IPS-20b (cell line): ENCODE data around the gene HEPH.

Experiments
- H3K27ac ChIP-seq: one replicate; pipeline ENCODE4 v1.5.1; 2013; ENCODE audit warnings: low read length
- H3K27me3 ChIP-seq: 2 replicates; pipeline ENCODE4 v1.6.1; 2013; ENCODE audit warnings: mild to moderate bottlenecking, low read length, inconsistent platforms; ENCODE audit not compliant: insufficient read depth
- H3K36me3 ChIP-seq: 2 replicates; pipeline ENCODE4 v1.6.1; 2013; ENCODE audit warnings: low read depth, mild to moderate bottlenecking, inconsistent platforms, low read length, moderate library complexity; ENCODE audit not compliant: insufficient read depth
- H3K4me1 ChIP-seq: 2 replicates; pipeline ENCODE4 v1.6.1; 2013; ENCODE audit warnings: mild to moderate bottlenecking, control low read depth, inconsistent platforms, low read length, moderate library complexity; ENCODE audit not compliant: insufficient read depth
- H3K4me3 ChIP-seq: 2 replicates; pipeline ENCODE4 v1.5.1; 2013; ENCODE audit warnings: mild to moderate bottlenecking, low read length, inconsistent platforms
- H3K9ac ChIP-seq: 2 replicates; pipeline ENCODE4 v1.6.1; 2013; ENCODE audit warnings: low read depth, mild to moderate bottlenecking, inconsistent platforms, low read length, moderate library complexity
- H3K9me3 ChIP-seq: 2 replicates; pipeline ENCODE4 v1.6.1; 2013; ENCODE audit warnings: mild to moderate bottlenecking, low read depth, low read length, inconsistent platforms; ENCODE audit not compliant: insufficient read depth

The HEPH gene

GRCh38 chrX:66164470-66164869, 423 bp downstream of the HEPH start:
- no peaks in the 10 kb centered on the region for H3K27me3 ChIP-seq
- peak overlapping the region; percentile 95 for H3K4me3 ChIP-seq
- H3K9me3 ChIP-seq: no peaks in the 10 kb centered on the region
- H3K9ac ChIP-seq: peak overlapping the region; percentile 95
- H3K4me1 ChIP-seq: no peaks in the 10 kb centered on the region
- peaks cover 10% of the 10 kb centered on the region; the same call in 1 of the 2 replicates for H3K36me3 ChIP-seq
- peak overlapping the region; percentile 84 for H3K27ac ChIP-seq

- H3K4me1 ChIP-seq: no peaks in the 10 kb centered on the region
- H3K9ac ChIP-seq: peak overlapping the region; percentile 95
- H3K27me3 ChIP-seq: no peaks in the 10 kb centered on the region
- no peaks in the 10 kb centered on the region for H3K9me3 ChIP-seq
- H3K36me3 ChIP-seq: peaks cover 10% of the 10 kb centered on the region; the same call in 1 of the 2 replicates
- H3K27ac ChIP-seq: peak overlapping the region; percentile 84
- H3K4me3 ChIP-seq: peak overlapping the region; percentile 95
Measured at GRCh38 chrX:66164931-66165330, 884 bp downstream of the HEPH start.

DNA sequence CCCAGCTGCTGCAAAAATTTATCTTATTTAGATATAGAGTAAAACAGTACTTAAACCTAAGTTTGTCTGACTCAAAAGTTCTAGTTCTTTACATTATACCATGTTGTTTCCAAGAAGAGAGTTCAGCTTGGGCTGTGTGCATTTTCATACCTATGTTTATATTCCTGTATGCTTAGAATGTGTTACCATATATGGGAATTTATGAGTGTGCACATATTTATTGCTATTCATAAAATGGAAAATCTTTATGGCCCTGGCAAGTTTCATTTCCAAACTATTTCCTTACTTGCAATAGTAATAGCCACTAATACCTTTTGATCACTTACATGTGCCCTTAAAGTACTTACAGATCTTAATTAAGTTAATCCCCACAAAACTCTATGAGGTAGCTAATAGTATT, 2.6 kb downstream of the HEPH start:
- no peak overlapping the region for H3K27ac ChIP-seq
- no peak overlapping the region for H3K4me3 ChIP-seq
- peaks cover 13% of the 10 kb centered on the region; the same call in 1 of the 2 replicates for H3K36me3 ChIP-seq
- H3K9me3 ChIP-seq: no peaks in the 10 kb centered on the region
- no peak overlapping the region for H3K9ac ChIP-seq
- no peaks in the 10 kb centered on the region for H3K4me1 ChIP-seq
- H3K27me3 ChIP-seq: no peaks in the 10 kb centered on the region

DNA sequence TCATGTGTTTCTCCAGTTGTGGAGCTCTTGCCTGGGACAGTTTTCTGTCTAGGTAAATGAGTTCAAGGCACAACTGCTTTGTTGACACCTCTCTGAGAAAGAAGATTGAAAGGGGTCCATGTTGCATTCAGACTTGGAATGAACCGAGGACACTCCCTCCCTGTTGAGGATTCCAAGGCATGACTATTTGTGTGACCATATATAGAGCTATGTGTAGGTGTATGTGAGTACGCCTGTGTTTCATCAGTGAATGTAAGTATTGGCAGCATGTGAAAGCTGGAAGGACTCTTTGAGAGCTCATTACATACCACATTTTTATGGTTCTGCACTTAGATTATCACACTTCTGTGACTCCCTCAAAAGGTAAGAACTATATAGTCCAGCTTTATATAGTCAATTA, 3.4 kb downstream of the HEPH start:
- no peaks in the 10 kb centered on the region for H3K4me1 ChIP-seq
- H3K36me3 ChIP-seq: peaks cover 20% of the 10 kb centered on the region; the same call in 1 of the 2 replicates
- no peaks in the 10 kb centered on the region for H3K9me3 ChIP-seq
- no peak overlapping the region for H3K4me3 ChIP-seq
- no peaks in the 10 kb centered on the region for H3K27me3 ChIP-seq
- no peak overlapping the region for H3K27ac ChIP-seq
- no peak overlapping the region for H3K9ac ChIP-seq

DNA sequence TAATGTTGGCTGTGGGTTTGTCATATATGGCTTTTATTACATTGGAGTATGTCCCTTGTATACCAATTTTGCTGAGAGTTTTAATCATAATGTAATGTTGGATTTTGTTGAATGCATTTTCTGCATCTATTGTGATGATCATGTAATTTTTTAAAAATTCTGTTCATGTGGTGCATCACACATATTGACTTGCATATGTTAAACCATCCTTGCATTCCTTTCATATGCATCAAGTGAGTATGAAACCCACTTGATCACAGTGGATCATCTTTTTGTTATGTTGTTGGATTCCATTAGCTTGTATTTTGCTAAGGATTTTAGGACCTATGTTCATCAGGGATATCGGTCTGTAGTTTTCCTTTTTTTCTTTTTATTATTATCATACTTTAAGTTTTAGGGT, 12.1 kb downstream of the HEPH start:
- Histone ChIP-seq H3K27ac (no peak overlapping the region), H3K27me3 (no peaks in the 10 kb centered on the region), H3K4me3 (no peak overlapping the region), H3K36me3 (peaks cover 60% of the 10 kb centered on the region), H3K9me3 (peaks cover 6% of the 10 kb centered on the region; the same call in 1 of the 2 replicates), H3K9ac (no peak overlapping the region), H3K4me1 (no peaks in the 10 kb centered on the region)

GRCh38 chrX:66191563-66191962, 27.5 kb downstream of the HEPH start:
- Histone ChIP-seq H3K9me3 (no peaks in the 10 kb centered on the region), H3K4me3 (no peak overlapping the region), H3K4me1 (no peaks in the 10 kb centered on the region), H3K27me3 (no peaks in the 10 kb centered on the region), H3K27ac (no peak overlapping the region), H3K9ac (no peak overlapping the region), H3K36me3 (peaks cover 85% of the 10 kb centered on the region)

DNA sequence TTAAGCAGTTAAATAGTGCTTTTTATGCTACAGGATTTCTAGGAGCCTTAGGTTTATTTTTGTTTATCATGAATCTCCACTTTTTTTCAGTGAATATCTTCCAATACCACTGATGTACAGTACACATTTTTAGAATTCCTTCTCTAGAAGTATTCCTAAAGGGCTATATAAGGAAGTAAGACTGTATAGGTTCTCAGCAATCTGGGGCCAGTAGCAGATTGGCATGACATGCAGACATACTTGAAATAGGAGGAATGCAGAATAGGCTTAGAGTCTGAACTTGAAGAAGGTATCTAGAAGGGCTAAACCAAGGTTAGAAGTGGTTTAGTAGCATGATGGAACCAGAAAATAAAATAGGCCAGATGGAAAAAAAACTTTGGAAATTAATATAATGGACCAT, 29.8 kb downstream of the HEPH start:
- H3K9ac ChIP-seq: no peak overlapping the region
- H3K27ac ChIP-seq: no peak overlapping the region
- H3K4me1 ChIP-seq: no peaks in the 10 kb centered on the region
- peaks cover 87% of the 10 kb centered on the region for H3K36me3 ChIP-seq
- H3K9me3 ChIP-seq: no peaks in the 10 kb centered on the region
- no peak overlapping the region for H3K4me3 ChIP-seq
- no peaks in the 10 kb centered on the region for H3K27me3 ChIP-seq

GRCh38 chrX:66200050-66200664, 36.1 kb downstream of the HEPH start:
- H3K9me3 ChIP-seq: no peaks in the 10 kb centered on the region
- no peak overlapping the region for H3K4me3 ChIP-seq
- H3K27ac ChIP-seq: no peak overlapping the region
- no peaks in the 10 kb centered on the region for H3K4me1 ChIP-seq
- H3K36me3 ChIP-seq: peaks cover 40% of the 10 kb centered on the region; the same call in 1 of the 2 replicates
- no peak overlapping the region for H3K9ac ChIP-seq
- no peaks in the 10 kb centered on the region for H3K27me3 ChIP-seq

DNA sequence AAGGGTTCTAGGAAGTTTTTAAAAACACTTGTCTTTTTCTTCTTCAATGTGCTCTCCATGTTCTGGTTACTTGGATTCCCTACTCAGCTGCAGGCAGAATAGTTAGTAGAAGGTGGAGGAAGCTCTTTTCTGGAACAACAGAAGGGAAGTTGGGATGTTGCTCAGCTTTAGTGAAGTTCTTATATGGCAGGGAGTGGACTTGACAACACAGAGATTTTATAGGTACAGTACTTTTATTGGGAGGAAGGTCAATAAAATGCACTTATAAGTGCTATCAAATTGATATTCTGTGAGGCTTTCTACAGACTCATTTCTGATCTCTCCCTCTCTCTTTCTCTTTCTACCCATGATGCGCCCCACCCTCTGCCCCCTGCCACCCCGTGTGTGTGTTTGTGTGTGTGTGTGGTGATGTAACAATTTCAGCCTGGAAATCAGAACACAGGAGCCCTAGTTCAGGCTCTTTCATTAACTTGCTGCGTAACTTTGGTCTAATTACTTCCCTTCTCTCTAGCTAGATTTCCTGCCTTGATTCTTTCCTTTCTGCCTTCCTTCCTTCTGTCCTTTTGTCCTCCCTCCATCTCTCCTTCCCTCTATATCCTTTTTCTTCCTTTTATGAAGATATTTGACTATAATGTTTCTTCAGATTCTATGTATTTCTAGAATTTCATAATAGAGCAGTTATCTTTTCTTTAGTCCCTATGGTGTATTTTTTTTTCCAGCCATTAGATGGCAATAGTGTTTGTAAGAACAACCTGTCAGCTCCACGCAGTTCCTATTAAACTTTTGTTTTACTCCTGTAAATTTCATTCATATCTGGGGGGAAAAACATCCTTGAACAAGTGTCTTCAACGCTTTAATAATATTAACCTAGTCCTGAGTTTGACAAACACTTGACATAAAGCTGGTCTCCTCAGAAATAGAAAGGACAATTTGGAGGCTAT, 37.1 kb downstream of the HEPH start:
- Histone ChIP-seq H3K36me3 (peaks cover 37% of the 10 kb centered on the region; the same call in 1 of the 2 replicates), H3K4me1 (no peaks in the 10 kb centered on the region), H3K4me3 (no peak overlapping the region), H3K27me3 (no peaks in the 10 kb centered on the region), H3K27ac (no peak overlapping the region), H3K9ac (no peak overlapping the region), H3K9me3 (no peaks in the 10 kb centered on the region)

GRCh38 chrX:66203114-66203513, 39.1 kb downstream of the HEPH start:
- Histone ChIP-seq H3K27ac (no peak overlapping the region), H3K27me3 (no peaks in the 10 kb centered on the region), H3K4me3 (no peak overlapping the region), H3K36me3 (peaks cover 33% of the 10 kb centered on the region), H3K9me3 (no peaks in the 10 kb centered on the region), H3K9ac (no peak overlapping the region), H3K4me1 (no peaks in the 10 kb centered on the region)

DNA sequence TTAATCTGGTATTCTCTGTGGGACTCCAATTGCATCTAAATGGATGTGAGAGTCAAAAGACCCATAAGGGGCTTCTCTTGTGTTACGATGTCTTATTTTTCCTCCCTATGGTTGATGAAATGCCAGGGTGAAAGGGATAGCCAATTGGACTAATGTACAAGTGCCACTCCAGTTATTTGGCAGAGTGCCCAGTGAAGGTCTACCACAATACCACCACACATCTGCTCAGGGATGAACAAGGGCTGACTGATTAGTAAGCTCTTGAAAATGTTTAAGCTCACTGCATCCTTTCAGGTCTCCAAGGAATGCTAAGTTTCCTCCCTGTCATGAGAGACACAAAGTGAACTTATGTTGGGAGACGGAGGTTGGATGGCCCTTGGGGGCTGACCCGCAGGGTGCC, 57.8 kb downstream of the HEPH start:
- no peak overlapping the region for H3K9ac ChIP-seq
- no peak overlapping the region for H3K27ac ChIP-seq
- H3K36me3 ChIP-seq: no peaks in the 10 kb centered on the region
- no peaks in the 10 kb centered on the region for H3K27me3 ChIP-seq
- no peaks in the 10 kb centered on the region for H3K9me3 ChIP-seq
- no peak overlapping the region for H3K4me3 ChIP-seq
- no peaks in the 10 kb centered on the region for H3K4me1 ChIP-seq

DNA sequence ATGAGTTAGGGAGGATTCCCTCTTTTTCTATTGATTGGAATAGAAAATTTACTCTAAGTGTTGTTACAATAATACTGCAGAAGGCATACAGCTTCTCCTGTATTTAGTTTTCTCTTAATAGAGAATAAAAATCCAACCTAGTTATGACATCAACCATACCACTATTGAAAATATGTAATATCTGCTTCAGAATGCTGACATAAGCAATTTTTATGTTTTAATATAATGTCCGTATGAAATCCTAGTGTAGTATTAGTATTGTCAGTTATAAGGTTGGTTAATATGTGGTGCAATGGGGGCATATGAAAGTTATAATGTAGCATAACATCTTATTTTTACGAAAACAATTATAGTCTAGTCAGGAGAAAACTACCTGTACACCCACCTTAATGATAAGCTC, 68.2 kb downstream of the HEPH start:
- no peak overlapping the region for H3K4me3 ChIP-seq
- H3K9ac ChIP-seq: no peak overlapping the region
- H3K27ac ChIP-seq: no peak overlapping the region
- no peaks in the 10 kb centered on the region for H3K4me1 ChIP-seq
- peaks cover 6% of the 10 kb centered on the region for H3K9me3 ChIP-seq
- no peaks in the 10 kb centered on the region for H3K27me3 ChIP-seq
- H3K36me3 ChIP-seq: no peaks in the 10 kb centered on the region
